Parathyroid adenoma (tissue), 2 donors: ENCODE measurements around the gene OR10P1.
A peak's percentile ranks its signal among the peaks of the same experiment; 100 is the strongest.

Source experiments
- H2AFZ ChIP-seq: fragments of 300-600 bp; sonication (generic); one replicate; pipeline ENCODE4 v1.7.0; 2017; ENCODE audit warnings: antibody characterized with exemption, mild to moderate bottlenecking
- H3K27ac ChIP-seq: fragments of 300-600 bp; sonication (generic); one replicate; pipeline ENCODE4 v1.7.0; 2017
- H3K27me3 ChIP-seq: fragments of 300-600 bp; sonication (generic); one replicate; pipeline ENCODE4 v1.7.0; 2017; ENCODE audit warnings: low read length; ENCODE audit not compliant: control insufficient read depth, insufficient read depth
- H3K36me3 ChIP-seq: fragments of 300-600 bp; sonication (generic); one replicate; pipeline ENCODE4 v1.7.0; 2017; ENCODE audit warnings: low read length; ENCODE audit not compliant: control insufficient read depth, insufficient read depth
- H3K4me1 ChIP-seq: fragments of 300-600 bp; sonication (generic); one replicate; pipeline ENCODE4 v1.7.0; 2017; ENCODE audit warnings: control low read depth
- H3K4me2 ChIP-seq: fragments of 300-600 bp; sonication (generic); one replicate; pipeline ENCODE4 v1.7.0; 2017; ENCODE audit warnings: low read length
- H3K4me3 ChIP-seq: fragments of 300-600 bp; sonication (generic); one replicate; pipeline ENCODE4 v1.7.0; 2017; ENCODE audit warnings: low read depth, low read length
- H3K79me2 ChIP-seq: fragments of 300-600 bp; sonication (generic); one replicate; pipeline ENCODE4 v1.7.0; 2017; ENCODE audit warnings: control low read depth
- H3K9ac ChIP-seq: fragments of 300-600 bp; sonication (generic); one replicate; pipeline ENCODE4 v1.7.0; 2017; ENCODE audit warnings: mild to moderate bottlenecking
- H3K9me3 ChIP-seq: fragments of 300-600 bp; sonication (generic); one replicate; pipeline ENCODE4 v1.7.0; 2017; ENCODE audit warnings: low read length; ENCODE audit not compliant: control insufficient read depth
- CTCF ChIP-seq: fragments of 300-600 bp; sonication (generic); IDR thresholded peaks from one replicate; pipeline ENCODE4 v1.7.0; 2017; ENCODE audit warnings: antibody characterized with exemption, mild to moderate bottlenecking
- donor health status: primary hyperparathyroidism.

Gene OR10P1

GRCh38 chr12:55636116-55636655, 506 bp upstream of the OR10P1 start:
- H3K27ac ChIP-seq, result no peak overlapping the region

GRCh38 chr12:55637467-55637866, 775 bp downstream of the OR10P1 start:
- Histone ChIP-seq H3K27me3 (no peaks in the 10 kb centered on the region), H3K79me2 (no peaks in the 10 kb centered on the region), H3K9ac (no peak overlapping the region), H3K27ac (no peak overlapping the region), H3K36me3 (no peaks in the 10 kb centered on the region), H3K4me2 (no peak overlapping the region), H3K9me3 (no peaks in the 10 kb centered on the region), H2AFZ (no peak overlapping the region), H3K4me3 (no peak overlapping the region), H3K4me1 (peaks cover 2% of the 10 kb centered on the region)
- no peak for TF ChIP-seq CTCF

More at GRCh38 chr12:55636116-55636655, 506 bp upstream of the OR10P1 start:
- Histone ChIP-seq H2AFZ (no peak overlapping the region), H3K4me3 (no peak overlapping the region), H3K4me1 (no peaks in the 10 kb centered on the region), H3K36me3 (no peaks in the 10 kb centered on the region), H3K9ac (no peak overlapping the region), H3K79me2 (no peaks in the 10 kb centered on the region), H3K27me3 (no peaks in the 10 kb centered on the region), H3K9me3 (no peaks in the 10 kb centered on the region), H3K4me2 (no peak overlapping the region)
- no peak for TF ChIP-seq CTCF

- Histone ChIP-seq H3K79me2 (no peaks in the 10 kb centered on the region), H3K9ac (no peak overlapping the region), H3K4me1 (peaks cover 2% of the 10 kb centered on the region), H3K27me3 (no peaks in the 10 kb centered on the region), H3K9me3 (no peaks in the 10 kb centered on the region), H3K36me3 (no peaks in the 10 kb centered on the region), H3K4me2 (no peak overlapping the region), H3K4me3 (no peak overlapping the region), H2AFZ (no peak overlapping the region), H3K27ac (peak overlapping the region; percentile 19)
- TF ChIP-seq CTCF, result no peak
Observed at GRCh38 chr12:55641595-55641994, 4.9 kb downstream of the OR10P1 start.

- Histone ChIP-seq H3K27me3 (no peaks in the 10 kb centered on the region), H3K9me3 (no peaks in the 10 kb centered on the region), H3K27ac (peak overlapping the region; percentile 19), H3K9ac (no peak overlapping the region), H3K4me1 (peaks cover 2% of the 10 kb centered on the region), H3K4me2 (no peak overlapping the region), H3K79me2 (no peaks in the 10 kb centered on the region), H3K4me3 (no peak overlapping the region), H2AFZ (no peak overlapping the region), H3K36me3 (no peaks in the 10 kb centered on the region)
- TF ChIP-seq CTCF, result no peak
Observed at GRCh38 chr12:55642267-55642666, 5.6 kb downstream of the OR10P1 start.

GRCh38 chr12:55642669-55643068, 6.0 kb downstream of the OR10P1 start:
- Histone ChIP-seq H3K27ac (no peak overlapping the region), H3K9me3 (no peaks in the 10 kb centered on the region), H3K27me3 (no peaks in the 10 kb centered on the region)

More at GRCh38 chr12:55642669-55643068, 6.0 kb downstream of the OR10P1 start:
- Histone ChIP-seq H2AFZ (no peak overlapping the region), H3K79me2 (no peaks in the 10 kb centered on the region), H3K4me3 (no peak overlapping the region), H3K9ac (no peak overlapping the region), H3K4me2 (no peak overlapping the region), H3K4me1 (peaks cover 2% of the 10 kb centered on the region), H3K36me3 (no peaks in the 10 kb centered on the region)
- no peak for TF ChIP-seq CTCF
